K562 (cell line): ENCODE measurements around the gene CCDC88A. TPM values are rescaled to one million over a fixed set of nuclear protein-coding genes. Genes with fewer than 3 reads are reported as not detected.

Experiments
- ATF7 ChIP-seq: fragments of 450-650 bp; IDR thresholded peaks from 2 replicates; pipeline ENCODE4 v1.7.1; 2014; ENCODE audit warnings: mild to moderate bottlenecking, moderate library complexity
- CBFA2T3 ChIP-seq: fragments of 450-650 bp; IDR thresholded peaks from 2 replicates; pipeline ENCODE4 v1.6.1; 2017
- DPF2 ChIP-seq: fragments of 450-650 bp; IDR thresholded peaks from 2 replicates; pipeline ENCODE4 v1.6.1; 2016
- HINFP ChIP-seq: fragments of 450-650 bp; conservative IDR thresholded peaks from 2 replicates; pipeline ENCODE4 v1.6.1; 2016; ENCODE audit warnings: missing genetic modification characterization, low read depth, mild to moderate bottlenecking, control low read depth, missing compliant biosample characterization
- MAZ ChIP-seq, 2 experiments: fragments of 450-650 bp in 1 of 2; sonication (generic) in 1 of 2; formaldehyde crosslinking; IDR thresholded peaks in 1 of 2; conservative IDR thresholded peaks in 1 of 2; 2 replicates each; pipeline versions ENCODE4 v1.4.0 to v1.5.0; 2020; ENCODE audit warnings: mild to moderate bottlenecking in 1 of 2, missing genetic modification reagents in 1 of 2
- MTA2 ChIP-seq: fragments of 450-650 bp; IDR thresholded peaks from 2 replicates; pipeline ENCODE4 v1.6.1; 2016; ENCODE audit warnings: low read depth
- POLR2A ChIP-seq: fragments of 450-650 bp; conservative IDR thresholded peaks from 2 replicates; pipeline ENCODE4 v1.6.1; 2016
- RAD21 ChIP-seq, 2 experiments: fragments of 250-450 bp in 1 of 2; fragments of 450-650 bp in 1 of 2; sonication (Bioruptor Pico) in 1 of 2; formaldehyde crosslinking in 1 of 2; IDR thresholded peaks in 1 of 2; conservative IDR thresholded peaks in 1 of 2; 2 replicates each; pipeline versions ENCODE4 v1.4.0 to v1.8.0; 2020 to 2022; ENCODE audit warnings: mild to moderate bottlenecking in 2 of 2, moderate library complexity in 1 of 2
- RAD51 ChIP-seq: fragments of 450-650 bp; IDR thresholded peaks from 2 replicates; pipeline ENCODE4 v1.7.1; 2016; ENCODE audit warnings: low read depth, mild to moderate bottlenecking, borderline replicate concordance
- SAFB ChIP-seq: fragments of 200-400 bp; formaldehyde crosslinking; IDR thresholded peaks from 2 replicates; pipeline ENCODE4 v1.6.1; 2017; ENCODE audit warnings: low read depth, low read length, borderline replicate concordance
- SIX5 ChIP-seq, 2 experiments: IDR thresholded peaks; 2 replicates each; pipeline ENCODE4 v1.6.1; 2011; ENCODE audit warnings: low read length in 2 of 2, borderline replicate concordance in 1 of 2, low read depth in 1 of 2, mild to moderate bottlenecking in 1 of 2, moderate library complexity in 1 of 2; ENCODE audit not compliant: insufficient read depth in 1 of 2
- SMAD3 ChIP-seq: fragments of 450-650 bp; formaldehyde crosslinking; conservative IDR thresholded peaks from 2 replicates; pipeline ENCODE4 v1.4.0; 2020; ENCODE audit warnings: mild to moderate bottlenecking
- ZNF212 ChIP-seq: fragments of 450-650 bp; formaldehyde crosslinking; IDR thresholded peaks from 2 replicates; pipeline ENCODE4 v1.4.0; 2020; ENCODE audit warnings: mild to moderate bottlenecking
- ZNF277 ChIP-seq: fragments of 250-450 bp; sonication (Bioruptor Pico); IDR thresholded peaks from 2 replicates; pipeline ENCODE4 v1.8.0; 2022; ENCODE audit warnings: inconsistent platforms, mild to moderate bottlenecking, moderate library complexity, borderline replicate concordance
- polyA plus RNA-seq, 8 experiments: library from polyadenylated mRNA; depleted of rRNA in 4 of 8; stranded (reverse) in 5 of 8; unstranded in 3 of 8; fragments of >200 nt; fragmentation: Nextera tagmentation in 2 of 8; fragmentation: Illumina TruSeq in 1 of 8; extraction: Ambion mirVana in 2 of 8; extraction: Trizol in 1 of 8; gene quantifications; 2 replicates each; pipeline versions ENCODE4 v1.2.1 to v1.2.3, GENCODE V29; 2011 to 2014; ENCODE audit warnings: inconsistent platforms in 1 of 8, missing spikeins in 1 of 8
- total RNA-seq, 7 experiments: library from RNA; depleted of rRNA in 6 of 7; stranded (reverse); fragments of >200 nt in 6 of 7; fragmentation: Illumina TruSeq in 2 of 7; extraction: Trizol in 2 of 7; gene quantifications; 2 replicates each; pipeline versions ENCODE4 v1.2.1 to v1.2.3, GENCODE V29; 2011 to 2021; ENCODE audit warnings: low replicate concordance in 1 of 7
- TF ChIP-seq, protein P1 (sequence below), 2 experiments: fragments of 450-650 bp; IDR thresholded peaks; 2 replicates each; pipeline ENCODE4 v1.6.1; 2016
- TF ChIP-seq, protein P2 (sequence below): fragments of 450-650 bp; IDR thresholded peaks from 2 replicates; pipeline ENCODE4 v1.6.1; 2016; ENCODE audit warnings: mild to moderate bottlenecking
- TF ChIP-seq, protein P3 (sequence below): sonication (generic); formaldehyde crosslinking; IDR thresholded peaks from 2 replicates; pipeline ENCODE4 v1.8.1; 2023; ENCODE audit warnings: mild to moderate bottlenecking, missing genetic modification reagents
- TF ChIP-seq, protein P4 (sequence below): fragments of 450-650 bp; conservative IDR thresholded peaks from 2 replicates; pipeline ENCODE4 v1.6.1; 2016; ENCODE audit warnings: missing genetic modification characterization, low read depth, mild to moderate bottlenecking, missing compliant biosample characterization, moderate library complexity

CCDC88A gene
- total and polyA plus RNA-seq, 9 of the 15 experiments (the other 6 are each of a cell fraction or from before 2014, with no cell fraction given) = 29.3 to 102 (median 55.6) TPM

DNA sequence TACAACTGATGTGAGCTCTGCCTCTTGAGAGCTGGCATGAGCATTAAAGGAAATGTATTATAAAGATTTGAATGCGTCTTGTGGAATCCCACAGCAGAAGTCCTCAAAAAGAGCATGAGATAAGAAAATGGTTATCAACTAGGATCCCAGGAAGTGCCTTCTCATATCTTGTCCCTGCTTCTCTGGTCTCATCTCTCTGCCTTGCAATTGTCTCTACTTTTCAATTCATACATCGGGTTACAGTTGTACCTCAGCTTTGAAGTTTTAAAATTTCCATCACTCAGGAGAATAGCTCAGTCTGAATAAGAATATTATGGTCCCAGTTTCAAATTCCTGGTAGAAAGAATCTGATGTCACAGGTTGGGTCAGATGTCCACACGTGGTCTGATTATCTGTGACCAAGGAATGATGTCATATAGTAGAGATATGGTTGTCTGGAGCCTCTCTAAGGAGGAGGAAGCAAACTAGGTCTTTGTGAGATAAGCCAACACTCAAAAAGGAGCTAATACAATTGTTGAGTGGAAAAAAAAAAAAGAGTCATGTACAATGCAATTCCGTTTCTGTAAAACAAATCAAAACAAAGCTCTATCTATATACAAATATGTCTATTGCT, 21.7 kb upstream of the CCDC88A start (continued):
- TF ChIP-seq HINFP (tag) (no peak), RAD21 (CRISPR knock-in tag; conservative IDR thresholded peaks at IDR 0.05 in 1 of 2, IDR thresholded peaks at IDR 0.05 in 1 of 2) (no peak), ZNF277 (CRISPR knock-in tag) (no peak), POLR2A (no peak), MTA2 (no peak), SAFB (no peak), ATF7 (peak; percentile 96), SIX5 (IDR thresholded peaks at IDR 0.05; ENCODE audit: borderline replicate concordance in 1 of 2, insufficient read depth in 1 of 2, low read depth in 1 of 2, low read length in 2 of 2) (no peak), SMAD3 (CRISPR knock-in tag) (no peak), RAD51 (peak; percentile 66), MAZ (CRISPR knock-in tag; conservative IDR thresholded peaks at IDR 0.05 in 1 of 2, IDR thresholded peaks at IDR 0.05 in 1 of 2) (no peak), ZNF212 (CRISPR knock-in tag) (no peak), DPF2 (no peak), CBFA2T3 (0 out of 2 replicates have a peak, but pooled peaks have one; percentile 10)
- TF ChIP-seq, protein P1, sequence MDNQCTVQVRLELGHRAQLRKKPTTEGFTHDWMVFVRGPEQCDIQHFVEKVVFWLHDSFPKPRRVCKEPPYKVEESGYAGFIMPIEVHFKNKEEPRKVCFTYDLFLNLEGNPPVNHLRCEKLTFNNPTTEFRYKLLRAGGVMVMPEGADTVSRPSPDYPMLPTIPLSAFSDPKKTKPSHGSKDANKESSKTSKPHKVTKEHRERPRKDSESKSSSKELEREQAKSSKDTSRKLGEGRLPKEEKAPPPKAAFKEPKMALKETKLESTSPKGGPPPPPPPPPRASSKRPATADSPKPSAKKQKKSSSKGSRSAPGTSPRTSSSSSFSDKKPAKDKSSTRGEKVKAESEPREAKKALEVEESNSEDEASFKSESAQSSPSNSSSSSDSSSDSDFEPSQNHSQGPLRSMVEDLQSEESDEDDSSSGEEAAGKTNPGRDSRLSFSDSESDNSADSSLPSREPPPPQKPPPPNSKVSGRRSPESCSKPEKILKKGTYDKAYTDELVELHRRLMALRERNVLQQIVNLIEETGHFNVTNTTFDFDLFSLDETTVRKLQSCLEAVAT (IDR thresholded peaks at IDR 0.05) = no peak
- TF ChIP-seq, protein P2, sequence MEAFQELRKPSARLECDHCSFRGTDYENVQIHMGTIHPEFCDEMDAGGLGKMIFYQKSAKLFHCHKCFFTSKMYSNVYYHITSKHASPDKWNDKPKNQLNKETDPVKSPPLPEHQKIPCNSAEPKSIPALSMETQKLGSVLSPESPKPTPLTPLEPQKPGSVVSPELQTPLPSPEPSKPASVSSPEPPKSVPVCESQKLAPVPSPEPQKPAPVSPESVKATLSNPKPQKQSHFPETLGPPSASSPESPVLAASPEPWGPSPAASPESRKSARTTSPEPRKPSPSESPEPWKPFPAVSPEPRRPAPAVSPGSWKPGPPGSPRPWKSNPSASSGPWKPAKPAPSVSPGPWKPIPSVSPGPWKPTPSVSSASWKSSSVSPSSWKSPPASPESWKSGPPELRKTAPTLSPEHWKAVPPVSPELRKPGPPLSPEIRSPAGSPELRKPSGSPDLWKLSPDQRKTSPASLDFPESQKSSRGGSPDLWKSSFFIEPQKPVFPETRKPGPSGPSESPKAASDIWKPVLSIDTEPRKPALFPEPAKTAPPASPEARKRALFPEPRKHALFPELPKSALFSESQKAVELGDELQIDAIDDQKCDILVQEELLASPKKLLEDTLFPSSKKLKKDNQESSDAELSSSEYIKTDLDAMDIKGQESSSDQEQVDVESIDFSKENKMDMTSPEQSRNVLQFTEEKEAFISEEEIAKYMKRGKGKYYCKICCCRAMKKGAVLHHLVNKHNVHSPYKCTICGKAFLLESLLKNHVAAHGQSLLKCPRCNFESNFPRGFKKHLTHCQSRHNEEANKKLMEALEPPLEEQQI = peak; percentile 15; the same call in 1 of the 2 replicates
- TF ChIP-seq, protein P3, sequence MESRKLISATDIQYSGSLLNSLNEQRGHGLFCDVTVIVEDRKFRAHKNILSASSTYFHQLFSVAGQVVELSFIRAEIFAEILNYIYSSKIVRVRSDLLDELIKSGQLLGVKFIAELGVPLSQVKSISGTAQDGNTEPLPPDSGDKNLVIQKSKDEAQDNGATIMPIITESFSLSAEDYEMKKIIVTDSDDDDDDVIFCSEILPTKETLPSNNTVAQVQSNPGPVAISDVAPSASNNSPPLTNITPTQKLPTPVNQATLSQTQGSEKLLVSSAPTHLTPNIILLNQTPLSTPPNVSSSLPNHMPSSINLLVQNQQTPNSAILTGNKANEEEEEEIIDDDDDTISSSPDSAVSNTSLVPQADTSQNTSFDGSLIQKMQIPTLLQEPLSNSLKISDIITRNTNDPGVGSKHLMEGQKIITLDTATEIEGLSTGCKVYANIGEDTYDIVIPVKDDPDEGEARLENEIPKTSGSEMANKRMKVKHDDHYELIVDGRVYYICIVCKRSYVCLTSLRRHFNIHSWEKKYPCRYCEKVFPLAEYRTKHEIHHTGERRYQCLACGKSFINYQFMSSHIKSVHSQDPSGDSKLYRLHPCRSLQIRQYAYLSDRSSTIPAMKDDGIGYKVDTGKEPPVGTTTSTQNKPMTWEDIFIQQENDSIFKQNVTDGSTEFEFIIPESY (CRISPR knock-in tag) = no peak
- TF ChIP-seq, protein P4, sequence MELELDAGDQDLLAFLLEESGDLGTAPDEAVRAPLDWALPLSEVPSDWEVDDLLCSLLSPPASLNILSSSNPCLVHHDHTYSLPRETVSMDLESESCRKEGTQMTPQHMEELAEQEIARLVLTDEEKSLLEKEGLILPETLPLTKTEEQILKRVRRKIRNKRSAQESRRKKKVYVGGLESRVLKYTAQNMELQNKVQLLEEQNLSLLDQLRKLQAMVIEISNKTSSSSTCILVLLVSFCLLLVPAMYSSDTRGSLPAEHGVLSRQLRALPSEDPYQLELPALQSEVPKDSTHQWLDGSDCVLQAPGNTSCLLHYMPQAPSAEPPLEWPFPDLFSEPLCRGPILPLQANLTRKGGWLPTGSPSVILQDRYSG (tag) = no peak
